Fibroblast of mammary gland (primary cell): ENCODE data around the gene CAMK1D.

Experiments used
- DNase-seq: peaks from one replicate; pipeline ENCODE4 v3.0.0-alpha.2; 2010; ENCODE audit warnings: low read depth
- H3K4me3 ChIP-seq: 2 replicates; pipeline ENCODE4 v1.5.1; 2011; ENCODE audit warnings: low read depth, mild to moderate bottlenecking, low read length, moderate library complexity; ENCODE audit not compliant: control insufficient read depth
- CTCF ChIP-seq: conservative IDR thresholded peaks from 2 replicates; pipeline ENCODE4 v1.5.1; 2011; ENCODE audit warnings: low read depth, low read length, inconsistent platforms; ENCODE audit not compliant: control insufficient read depth, insufficient read depth

Gene CAMK1D

GRCh38 chr10:12484002-12484918, 134.9 kb downstream of the CAMK1D start:
- H3K4me3 ChIP-seq: no peak overlapping the region
- TF ChIP-seq CTCF: no peak
- DNase-seq: no peak

- no peak for TF ChIP-seq CTCF
- no peak overlapping the region for H3K4me3 ChIP-seq
- DNase-seq: no peak
Measured at GRCh38 chr10:12484941-12485805, 135.8 kb downstream of the CAMK1D start.

DNA sequence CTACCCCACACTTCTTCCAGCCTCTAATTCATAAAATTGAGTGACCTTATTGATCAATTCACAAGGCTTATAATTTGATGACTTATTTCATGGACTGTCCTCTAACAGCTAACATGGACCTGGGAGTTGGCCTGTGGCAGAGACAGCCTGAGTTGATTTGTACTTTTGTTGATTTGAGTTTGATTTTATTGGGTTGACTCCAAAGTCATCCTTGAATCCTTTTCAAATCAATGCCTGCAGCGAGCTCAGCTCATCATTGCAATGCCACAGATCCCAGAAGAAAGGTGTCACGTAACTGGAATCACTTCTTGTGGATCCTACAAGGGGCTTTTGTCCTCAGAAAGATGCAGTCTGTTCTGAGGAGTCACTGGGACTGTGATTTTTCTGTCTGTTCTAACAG, 138.0 kb downstream of the CAMK1D start:
- no peak for TF ChIP-seq CTCF
- no peak overlapping the region for H3K4me3 ChIP-seq
- no peak for DNase-seq

- no peak for DNase-seq
- TF ChIP-seq CTCF: no peak
- H3K4me3 ChIP-seq: no peak overlapping the region
Measured at GRCh38 chr10:12488626-12489025, 139.3 kb downstream of the CAMK1D start.

DNA sequence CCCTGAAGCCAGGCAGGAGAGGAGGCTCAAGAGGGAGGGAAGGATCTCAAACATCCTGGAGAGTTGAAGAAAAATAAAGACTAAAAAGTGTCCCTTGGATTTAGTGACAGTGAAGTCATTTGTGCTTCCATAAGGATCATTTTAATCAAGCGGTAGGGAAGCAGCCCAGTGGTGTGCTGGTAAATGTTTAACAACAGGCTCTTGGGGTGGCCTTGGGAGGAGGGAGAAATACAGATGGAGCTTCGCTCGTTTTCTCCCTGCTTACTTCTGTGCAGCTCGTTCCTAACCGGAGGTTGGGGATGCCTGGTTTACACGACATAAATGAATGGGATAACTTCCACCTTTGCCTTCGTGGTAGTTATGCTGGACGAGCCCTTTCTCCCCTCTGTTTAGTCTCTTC, 140.0 kb downstream of the CAMK1D start:
- TF ChIP-seq CTCF: no peak

GRCh38 chr10:12489806-12490205, 140.5 kb downstream of the CAMK1D start:
- DNase-seq: no peak
- TF ChIP-seq CTCF: no peak
- no peak overlapping the region for H3K4me3 ChIP-seq

More for the DNA sequence above, 140.0 kb downstream of the CAMK1D start:
- no peak overlapping the region for H3K4me3 ChIP-seq
- DNase-seq: no peak
